Measurements from ENCODE around the gene MAU2. TPM values are rescaled to one million over a fixed set of nuclear protein-coding genes. Genes with fewer than 3 reads are reported as not detected.

MAU2 gene
- total RNA-seq, 1 donor from 2014 or later = 35.0 TPM

DNA sequence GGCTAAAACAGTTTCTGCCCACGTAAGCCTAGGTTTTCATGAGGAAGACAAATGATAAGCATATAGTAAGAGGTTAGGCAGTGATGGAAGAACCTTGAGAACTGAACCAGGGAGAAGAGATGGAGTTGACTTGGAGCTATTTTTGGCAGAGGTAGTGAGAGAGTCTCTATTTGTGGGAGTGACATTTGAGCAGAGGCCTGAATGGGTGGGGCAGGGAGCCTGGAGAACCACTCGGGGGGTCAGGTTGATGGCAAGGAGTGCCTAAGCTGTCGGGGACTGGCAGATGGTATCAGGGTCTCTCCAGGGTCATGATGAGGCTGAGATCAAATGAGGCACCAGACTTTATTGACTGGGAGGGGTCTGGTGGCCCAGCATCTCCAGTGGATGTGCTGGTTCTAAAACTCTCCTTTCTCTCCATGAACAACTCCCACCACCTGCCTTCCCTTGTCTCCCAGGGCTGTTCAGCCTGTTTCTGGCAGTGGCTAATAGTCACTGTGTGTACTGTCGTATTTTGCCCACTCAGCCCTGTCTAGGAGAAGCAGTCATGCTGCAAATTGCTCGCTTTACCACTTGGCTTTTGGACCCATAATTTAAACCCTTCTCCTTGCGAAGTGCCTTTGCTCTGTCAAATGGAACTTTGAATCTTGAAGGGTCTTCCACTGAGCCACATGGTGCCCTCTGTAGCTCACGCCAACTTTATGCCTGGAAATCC is 3.6 kb downstream of the MAU2 start:
- Histone ChIP-seq H3F3A (ENCODE audit: low read depth) (no peaks in the 10 kb centered on the region), H3K4me1 (peaks cover 8% of the 10 kb centered on the region), H2AFZ (replicated peaks) (no peak overlapping the region), H3K9me3 (ENCODE audit: low read depth) (no peaks in the 10 kb centered on the region), H3K27ac (no peak overlapping the region), H3K79me2 (ENCODE audit: low read depth) (peaks cover 87% of the 10 kb centered on the region), H3K9ac (no peak overlapping the region), H3K4me2 (no peak overlapping the region), H3K27me3 (no peaks in the 10 kb centered on the region), H3K36me3 (no peaks in the 10 kb centered on the region), H3K4me3 (no peak overlapping the region), H4K20me1 (ENCODE audit: low read depth) (peaks cover 10% of the 10 kb centered on the region)
- TF ChIP-seq EZH2phosphoT487 (IDR thresholded peaks at IDR 0.05) (no peak), EZH2 (IDR thresholded peaks at IDR 0.05) (no peak)
- TF ChIP-seq, protein P1, sequence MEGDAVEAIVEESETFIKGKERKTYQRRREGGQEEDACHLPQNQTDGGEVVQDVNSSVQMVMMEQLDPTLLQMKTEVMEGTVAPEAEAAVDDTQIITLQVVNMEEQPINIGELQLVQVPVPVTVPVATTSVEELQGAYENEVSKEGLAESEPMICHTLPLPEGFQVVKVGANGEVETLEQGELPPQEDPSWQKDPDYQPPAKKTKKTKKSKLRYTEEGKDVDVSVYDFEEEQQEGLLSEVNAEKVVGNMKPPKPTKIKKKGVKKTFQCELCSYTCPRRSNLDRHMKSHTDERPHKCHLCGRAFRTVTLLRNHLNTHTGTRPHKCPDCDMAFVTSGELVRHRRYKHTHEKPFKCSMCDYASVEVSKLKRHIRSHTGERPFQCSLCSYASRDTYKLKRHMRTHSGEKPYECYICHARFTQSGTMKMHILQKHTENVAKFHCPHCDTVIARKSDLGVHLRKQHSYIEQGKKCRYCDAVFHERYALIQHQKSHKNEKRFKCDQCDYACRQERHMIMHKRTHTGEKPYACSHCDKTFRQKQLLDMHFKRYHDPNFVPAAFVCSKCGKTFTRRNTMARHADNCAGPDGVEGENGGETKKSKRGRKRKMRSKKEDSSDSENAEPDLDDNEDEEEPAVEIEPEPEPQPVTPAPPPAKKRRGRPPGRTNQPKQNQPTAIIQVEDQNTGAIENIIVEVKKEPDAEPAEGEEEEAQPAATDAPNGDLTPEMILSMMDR (IDR thresholded peaks at IDR 0.05) = no peak
- Mint-ChIP-seq H3K9me3 (no peaks in the 10 kb centered on the region), H3K36me3 (peaks cover 29% of the 10 kb centered on the region), H3K4me1 (peaks cover 12% of the 10 kb centered on the region), H3K4me3 (no peak overlapping the region), H3K27me3 (ENCODE audit: insufficient read depth, low read depth) (no peaks in the 10 kb centered on the region), H3K27ac (no peak overlapping the region)
- no peak for DNase-seq (ENCODE audit: low spot score)

DNA sequence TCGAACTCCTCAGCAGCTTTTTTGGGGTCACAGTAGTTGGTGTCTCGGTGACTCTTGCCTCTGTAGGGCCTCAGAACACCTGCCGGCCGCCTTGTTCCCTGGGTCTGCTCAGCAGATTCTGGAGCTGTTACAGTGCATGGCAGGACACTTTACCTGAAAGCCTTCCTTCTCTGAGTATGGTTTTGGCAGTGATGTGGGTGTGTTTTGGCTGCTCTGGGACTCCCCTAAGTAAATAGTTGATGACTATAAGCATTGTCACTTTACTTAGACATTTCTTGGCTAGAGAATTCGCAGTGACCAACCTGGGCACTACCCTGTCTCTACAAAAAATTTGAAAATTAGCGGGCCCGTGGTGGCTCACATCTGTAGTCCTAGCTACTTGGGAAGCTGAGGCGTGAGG is 7.0 kb downstream of the MAU2 start:
- peaks cover 27% of the 10 kb centered on the region for H3K36me3 Mint-ChIP-seq
- peaks cover under 1% of the 10 kb centered on the region for H3K4me1 Mint-ChIP-seq
- TF ChIP-seq EZH2 (IDR thresholded peaks at IDR 0.05) = no peak
- TF ChIP-seq, protein P1 (IDR thresholded peaks at IDR 0.05) = no peak
- TF ChIP-seq EZH2phosphoT487 (IDR thresholded peaks at IDR 0.05) = no peak
- no peak overlapping the region for H3K4me3 Mint-ChIP-seq
- no peaks in the 10 kb centered on the region for H3K27me3 ChIP-seq
- no peaks in the 10 kb centered on the region for H3F3A ChIP-seq (ENCODE audit: low read depth)
- H3K4me3 ChIP-seq = no peak overlapping the region
- peaks cover 18% of the 10 kb centered on the region for H4K20me1 ChIP-seq (ENCODE audit: low read depth)
- no peak overlapping the region for H3K27ac ChIP-seq
- H3K9me3 Mint-ChIP-seq = no peaks in the 10 kb centered on the region
- H3K4me2 ChIP-seq = no peak overlapping the region
- H3K9ac ChIP-seq = no peak overlapping the region
- peaks cover 72% of the 10 kb centered on the region for H3K79me2 ChIP-seq (ENCODE audit: low read depth)
- no peaks in the 10 kb centered on the region for H3K36me3 ChIP-seq
- peaks cover 2% of the 10 kb centered on the region for H3K27me3 Mint-ChIP-seq (ENCODE audit: insufficient read depth, low read depth)
- H3K9me3 ChIP-seq (ENCODE audit: low read depth) = no peaks in the 10 kb centered on the region
- DNase-seq (ENCODE audit: low spot score) = no peak
- no peaks in the 10 kb centered on the region for H3K4me1 ChIP-seq
- H3K27ac Mint-ChIP-seq = no peak overlapping the region
- H2AFZ ChIP-seq (replicated peaks) = no peak overlapping the region

- H3K27me3 ChIP-seq = no peaks in the 10 kb centered on the region
- Mint-ChIP-seq H3K36me3 (peaks cover 20% of the 10 kb centered on the region), H3K9me3 (no peaks in the 10 kb centered on the region), H3K27ac (no peak overlapping the region), H3K4me3 (no peak overlapping the region), H3K27me3 (ENCODE audit: insufficient read depth, low read depth) (peaks cover 2% of the 10 kb centered on the region), H3K4me1 (no peaks in the 10 kb centered on the region)
- H3K27ac ChIP-seq = no peak overlapping the region
- H3K9ac ChIP-seq = no peak overlapping the region
- H4K20me1 ChIP-seq (ENCODE audit: low read depth) = peaks cover 27% of the 10 kb centered on the region
- no peaks in the 10 kb centered on the region for H3K9me3 ChIP-seq (ENCODE audit: low read depth)
- H3K36me3 ChIP-seq = no peaks in the 10 kb centered on the region
- H3K4me2 ChIP-seq = no peak overlapping the region
- H3K4me3 ChIP-seq = no peak overlapping the region
- no peak for DNase-seq (ENCODE audit: low spot score)
- H3K4me1 ChIP-seq = no peaks in the 10 kb centered on the region
- peaks cover 58% of the 10 kb centered on the region for H3K79me2 ChIP-seq (ENCODE audit: low read depth)
- TF ChIP-seq EZH2phosphoT487 (IDR thresholded peaks at IDR 0.05) = no peak
- TF ChIP-seq, protein P1 (IDR thresholded peaks at IDR 0.05) = no peak
- no peak for TF ChIP-seq EZH2 (IDR thresholded peaks at IDR 0.05)
- H3F3A ChIP-seq (ENCODE audit: low read depth) = no peaks in the 10 kb centered on the region
- H2AFZ ChIP-seq (replicated peaks) = no peak overlapping the region
Measured at GRCh38 chr19:19329126-19329525, 8.5 kb downstream of the MAU2 start.

Data from neural progenitor cell (in vitro differentiated cells).